NB4 (cell line): ENCODE data around the gene ATP1A4.

Experiments
- CTCF ChIP-seq: IDR thresholded peaks from one replicate; pipeline ENCODE4 v1.5.1; 2012; ENCODE audit warnings: low read depth, low read length
- MYC ChIP-seq: IDR thresholded peaks from 2 replicates; pipeline ENCODE4 v1.6.1; 2011; ENCODE audit warnings: low read depth, low read length
- POLR2A ChIP-seq: IDR thresholded peaks from 2 replicates; pipeline ENCODE4 v1.6.1; 2011; ENCODE audit warnings: mild to moderate bottlenecking; ENCODE audit not compliant: insufficient read length; ENCODE audit errors: extremely low read depth

GRCh38 chr1:160189649-160190625, 38.5 kb downstream of the ATP1A4 start, which contains the start of gene CASQ1:
- TF ChIP-seq CTCF, result no peak
- no peak for TF ChIP-seq MYC
- no peak for TF ChIP-seq POLR2A
